ENCODE data around the gene SLC12A1.

SLC12A1 gene

GRCh38 chr15:48340111-48340510 is 134.0 kb downstream of the SLC12A1 start:
- H3K9me3 Mint-ChIP-seq = no peaks in the 10 kb centered on the region
- no peak overlapping the region for H3K4me3 Mint-ChIP-seq
- H3K4me1 Mint-ChIP-seq = peaks cover 5% of the 10 kb centered on the region
- H3K27ac Mint-ChIP-seq = no peak overlapping the region
- H3K27me3 Mint-ChIP-seq = no peaks in the 10 kb centered on the region
- peaks cover 9% of the 10 kb centered on the region for H3K36me3 Mint-ChIP-seq

GRCh38 chr15:48343865-48344264 is 137.8 kb downstream of the SLC12A1 start:
- Mint-ChIP-seq H3K4me3 (no peak overlapping the region), H3K27me3 (no peaks in the 10 kb centered on the region), H3K27ac (no peak overlapping the region), H3K36me3 (peaks cover 6% of the 10 kb centered on the region), H3K9me3 (no peaks in the 10 kb centered on the region), H3K4me1 (peaks cover 5% of the 10 kb centered on the region)

GRCh38 chr15:48345516-48345915 is 139.4 kb downstream of the SLC12A1 start:
- Mint-ChIP-seq H3K27ac (no peak overlapping the region), H3K4me1 (no peaks in the 10 kb centered on the region), H3K36me3 (peaks cover 6% of the 10 kb centered on the region), H3K9me3 (no peaks in the 10 kb centered on the region), H3K4me3 (no peak overlapping the region), H3K27me3 (no peaks in the 10 kb centered on the region)

- Mint-ChIP-seq H3K4me1 (peaks cover 4% of the 10 kb centered on the region), H3K27me3 (peaks cover 1% of the 10 kb centered on the region), H3K36me3 (no peaks in the 10 kb centered on the region), H3K4me3 (no peak overlapping the region), H3K27ac (no peak overlapping the region), H3K9me3 (no peaks in the 10 kb centered on the region)
Observed at GRCh38 chr15:48352474-48353072, 146.5 kb downstream of the SLC12A1 start.
